Sigmoid colon (tissue), 7 donors: ENCODE measurements around the gene PBX2. TPM values are rescaled to one million over a fixed set of nuclear protein-coding genes. Genes with fewer than 3 reads are reported as not detected.

Experiments
- DNase-seq: peaks from one replicate; pipeline ENCODE4 v3.0.0-alpha.2; 2019
- H3K27ac ChIP-seq, 4 donors: fragments of 200-600 bp; sonication (generic); one replicate each; pipeline ENCODE4 v1.5.1; 2016 to 2019; ENCODE audit warnings: mild to moderate bottlenecking in 1 of 4
- H3K27me3 ChIP-seq, 3 donors: fragments of 200-600 bp; sonication (generic); one replicate each; pipeline ENCODE4 v1.5.1; 2019; ENCODE audit warnings: mild to moderate bottlenecking in 1 of 3
- H3K36me3 ChIP-seq, 4 donors: fragments of 200-600 bp; sonication (generic); one replicate each; pipeline ENCODE4 v1.5.1; 2016 to 2019
- H3K4me1 ChIP-seq, 4 donors: fragments of 200-600 bp; sonication (generic); one replicate each; pipeline ENCODE4 v1.5.1; 2017 to 2019
- H3K4me3 ChIP-seq, 4 donors: fragments of 200-600 bp; sonication (generic); one replicate each; pipeline ENCODE4 v1.5.1; 2017 to 2019; ENCODE audit warnings: mild to moderate bottlenecking in 2 of 4, moderate library complexity in 1 of 4
- H3K9me3 ChIP-seq, 4 donors: fragments of 200-600 bp in 3 of 4; sonication (generic) in 3 of 4; one replicate each; pipeline versions ENCODE4 v1.5.1 to v1.6.1; 2013 to 2019
- CTCF ChIP-seq, 4 experiments: fragments of 450-650 bp in 3 of 4; fragments of 200-600 bp in 1 of 4; IDR thresholded peaks; one replicate each; pipeline ENCODE4 v1.5.1; 2016 to 2019; ENCODE audit warnings: antibody characterized with exemption in 4 of 4, mild to moderate bottlenecking in 3 of 4, moderate library complexity in 2 of 4
- EP300 ChIP-seq, 4 donors: sonication (generic); formaldehyde crosslinking; IDR thresholded peaks; one replicate each; pipeline ENCODE4 v1.6.1; 2017; ENCODE audit warnings: antibody characterized with exemption in 4 of 4
- POLR2A ChIP-seq, 2 donors: fragments of 450-650 bp; IDR thresholded peaks; one replicate each; pipeline ENCODE4 v1.6.1; 2016; ENCODE audit warnings: antibody characterized with exemption in 2 of 2, mild to moderate bottlenecking in 2 of 2, moderate library complexity in 2 of 2
- POLR2AphosphoS5 ChIP-seq, 4 donors: sonication (generic); formaldehyde crosslinking; IDR thresholded peaks; one replicate each; pipeline ENCODE4 v1.6.1; 2017; ENCODE audit warnings: antibody characterized with exemption in 4 of 4
- WGBS, 2 donors: extraction: QIAGEN DNeasy Blood & Tissue Kit; methylation state at CpG; one replicate each; pipeline ENCODE4 v1.1.7; 2013; 5-methylcytosine and 5-hydroxymethylcytosine counted together
- intact Hi-C: fragments of 100-400 bp; cut with DNase I; formaldehyde crosslinking; loops from one replicate; pipeline ENCODE4 v1.15.1; 2023
- polyA plus RNA-seq, 3 donors: library from polyadenylated mRNA; stranded (reverse); fragments of 200-250 nt; gene quantifications; one replicate each; pipeline ENCODE4 v1.2.3, GENCODE V29; 2013
- total RNA-seq, 4 donors: library from RNA; depleted of rRNA; stranded (reverse); fragments of >200 nt; gene quantifications; one replicate each; pipeline ENCODE4 v1.1.0, GENCODE V29; 2016
- donor health status: healthy with polysubstance abuse.
- donor health status: Bipolar disorder and iron deficiency.
- donor health status: healthy.

The PBX2 gene
- total RNA-seq = 10 to 100 TPM; 53.6 to 67.7 (median 57.0) TPM
- polyA plus RNA-seq = 10 to 100 TPM; 16.6 to 55.2 (median 19.8) TPM

DNA sequence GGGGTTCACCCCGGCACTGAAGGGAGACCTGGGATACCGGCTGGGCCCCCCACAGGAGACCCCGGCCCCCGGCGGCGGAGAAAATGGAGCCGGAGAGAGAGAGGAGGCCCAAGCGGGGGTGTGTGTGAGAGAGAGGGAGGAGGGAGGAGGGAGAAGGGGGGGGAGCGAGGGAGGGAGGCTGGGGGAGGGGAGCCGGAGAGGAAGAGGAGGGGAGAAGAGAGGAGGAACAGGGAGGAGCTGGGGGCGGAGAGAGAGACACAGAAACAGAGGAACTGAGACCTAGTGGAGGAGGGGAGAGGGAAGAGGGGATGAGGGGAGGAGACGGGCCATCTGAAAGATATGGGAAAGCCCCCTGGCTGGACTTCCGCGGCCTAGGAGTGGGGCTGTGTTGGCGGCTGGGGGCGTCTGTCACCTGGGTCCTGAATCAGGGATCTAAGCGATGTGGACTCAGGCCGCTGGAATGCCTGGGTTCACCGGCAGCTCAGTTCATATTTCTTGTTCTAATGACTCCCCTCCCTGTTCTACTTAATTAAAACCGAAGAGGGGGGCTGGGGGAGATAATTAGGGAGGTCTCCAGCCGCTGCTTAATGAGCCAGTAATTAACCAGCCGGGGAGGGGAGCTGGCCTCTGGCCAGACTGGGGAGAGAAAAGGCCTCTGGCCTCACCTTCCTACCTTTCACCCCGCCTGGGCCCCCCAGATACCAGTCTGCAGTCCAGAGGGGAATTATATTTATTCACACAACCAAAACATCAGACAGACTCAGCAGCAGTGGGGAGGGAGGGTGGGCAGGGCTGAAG is at the start of gene PBX2:
PBX2 (minus strand) TSS at position 149 of the 798 bp plus-strand sequence. CDS start 287 bp downstream, outside the sequence.
- Histone ChIP-seq H3K27ac (peak within 1 kb of the TSS; percentile 93 to 100 (median 96)), H3K4me3 (peak within 1 kb of the TSS; percentile 76 to 98 (median 92)), H3K4me1 (peaks cover 0 to 64% (median 59%) of the 10 kb centered on the region in 4 donors), H3K9me3 (no peaks in the 10 kb centered on the region), H3K27me3 (no peaks in the 10 kb centered on the region), H3K36me3 (peaks cover 0 to 23% (median 13%) of the 10 kb centered on the region in 4 donors)
- peak; percentile 98 for DNase-seq
- no peak for TF ChIP-seq CTCF (IDR thresholded peaks at IDR 0.05)
- TF ChIP-seq POLR2A (IDR thresholded peaks at IDR 0.05) = peak; percentile 86 to 93
- TF ChIP-seq EP300 (IDR thresholded peaks at IDR 0.05) = no peak
- TF ChIP-seq POLR2AphosphoS5 (IDR thresholded peaks at IDR 0.05) = peak; percentile 85 to 91 (median 91)
- intact Hi-C loops = loop anchor here (10.0 kb wide), 3 partner anchors 215 to 1225 kb away; partner anchors contain the start of genes CUTA, DXO, HSD17B8 and PHF1
- 2% methylated on average over 23 of the region's 23 CpGs for WGBS, 2 donors

GRCh38 chr6:32239462-32239861 is 49.5 kb upstream of the PBX2 start:
- TF ChIP-seq POLR2AphosphoS5 (IDR thresholded peaks at IDR 0.05) = no peak
- TF ChIP-seq EP300 (IDR thresholded peaks at IDR 0.05) = no peak
- no peak for TF ChIP-seq POLR2A (IDR thresholded peaks at IDR 0.05)
- no peak for TF ChIP-seq CTCF (IDR thresholded peaks at IDR 0.05)
- Histone ChIP-seq H3K9me3 (no peaks in the 10 kb centered on the region), H3K27me3 (no peaks in the 10 kb centered on the region), H3K27ac (no peak overlapping the region), H3K4me1 (peaks cover 0 to 4% (median 2%) of the 10 kb centered on the region in 4 donors), H3K36me3 (no peaks in the 10 kb centered on the region), H3K4me3 (no peak overlapping the region)
- WGBS, 2 donors = 82 to 83% methylated on average over 2 of the region's 2 CpGs
- intact Hi-C loops = no loop called here
- no peak for DNase-seq

DNA sequence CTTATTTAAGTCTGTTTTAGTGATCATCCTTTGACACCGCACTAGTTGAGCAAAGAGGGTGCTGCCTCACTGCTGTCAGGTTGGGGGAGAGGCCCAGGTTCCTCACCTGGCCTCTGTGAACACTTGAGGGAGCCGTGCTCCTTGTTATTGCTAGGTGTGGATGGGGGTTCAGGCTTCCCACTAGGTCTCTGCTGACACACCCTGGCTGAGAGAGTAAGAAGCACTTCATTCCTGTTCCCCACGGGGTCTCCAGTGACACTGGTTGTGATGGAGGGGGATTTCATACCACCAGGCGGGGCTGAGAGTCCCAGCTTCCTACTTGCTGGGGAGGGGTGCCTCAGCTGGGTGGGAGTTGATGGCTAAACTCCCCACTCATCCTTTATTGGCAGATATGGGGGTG is 44.9 kb upstream of the PBX2 start:
- no peaks in the 10 kb centered on the region for H3K9me3 ChIP-seq

GRCh38 chr6:32226434-32226833 is 36.4 kb upstream of the PBX2 start:
- DNase-seq = no peak
- Histone ChIP-seq H3K36me3 (no peaks in the 10 kb centered on the region), H3K4me1 (no peaks in the 10 kb centered on the region), H3K27me3 (no peaks in the 10 kb centered on the region), H3K4me3 (no peak overlapping the region), H3K9me3 (no peaks in the 10 kb centered on the region), H3K27ac (no peak overlapping the region)
- TF ChIP-seq CTCF (IDR thresholded peaks at IDR 0.05) (no peak), POLR2A (IDR thresholded peaks at IDR 0.05) (no peak), EP300 (IDR thresholded peaks at IDR 0.05) (no peak), POLR2AphosphoS5 (IDR thresholded peaks at IDR 0.05) (no peak)
- intact Hi-C loops = no loop called here
- WGBS, 2 donors = 87% methylated on average over 7 of the region's 7 CpGs

More for the DNA sequence above, 44.9 kb upstream of the PBX2 start:
- no peaks in the 10 kb centered on the region for H3K27me3 ChIP-seq
- TF ChIP-seq CTCF (IDR thresholded peaks at IDR 0.05) (no peak), POLR2AphosphoS5 (IDR thresholded peaks at IDR 0.05) (no peak), EP300 (IDR thresholded peaks at IDR 0.05) (no peak), POLR2A (IDR thresholded peaks at IDR 0.05) (no peak)
- intact Hi-C loops = no loop called here
- H3K4me1 ChIP-seq = no peaks in the 10 kb centered on the region
- H3K4me3 ChIP-seq = no peak overlapping the region
- no peak for DNase-seq
- peak overlapping the region in 2 of 4 donors; percentile 10 to 42 for H3K27ac ChIP-seq
- no peaks in the 10 kb centered on the region for H3K36me3 ChIP-seq
- WGBS, 2 donors = 49 to 59% methylated on average over 4 of the region's 4 CpGs
